ENCODE data around the gene PRAMEF13.
"Not testable (repeated sequence)": the region's sequence is repeated elsewhere in the genome, so short reads cannot be mapped to it uniquely, and the experiment has no call there.

Gene PRAMEF13, protein sequence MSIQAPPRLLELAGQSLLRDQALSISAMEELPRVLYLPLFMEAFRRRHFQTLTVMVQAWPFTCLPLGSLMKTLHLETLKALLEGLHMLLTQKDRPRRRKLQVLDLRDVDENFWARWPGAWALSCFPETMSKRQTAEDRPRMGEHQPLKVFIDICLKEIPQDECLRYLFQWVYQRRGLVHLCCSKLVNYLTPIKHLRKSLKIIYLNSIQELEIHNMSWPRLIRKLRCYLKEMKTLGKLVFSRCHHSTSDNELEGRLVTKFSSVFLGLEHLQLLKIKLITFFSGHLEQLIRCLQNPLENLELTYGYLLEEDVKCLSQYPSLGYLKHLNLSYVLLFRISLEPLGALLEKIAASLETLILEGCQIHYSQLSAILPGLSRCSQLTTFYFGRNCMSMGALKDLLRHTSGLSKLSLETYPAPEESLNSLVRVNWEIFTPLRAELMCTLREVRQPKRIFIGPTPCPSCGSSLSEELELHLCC

GRCh38 chr1:13201309-13201708, at the start of gene PRAMEF13:
TSS of gene PRAMEF13 (minus strand) at chr1:13201409. CDS start at chr1:13199589, 1,820 bp downstream.
- DNase-seq = not testable (repeated sequence)

- DNase-seq = not testable (repeated sequence)
Measured at GRCh38 chr1:13247122-13247521, 45.9 kb upstream of the PRAMEF13 start.

GRCh38 chr1:13246554-13246871, 45.3 kb upstream of the PRAMEF13 start:
- DNase-seq = not testable (repeated sequence)

- not testable (repeated sequence) for DNase-seq
Measured at GRCh38 chr1:13245841-13246553, 44.8 kb upstream of the PRAMEF13 start.

DNA sequence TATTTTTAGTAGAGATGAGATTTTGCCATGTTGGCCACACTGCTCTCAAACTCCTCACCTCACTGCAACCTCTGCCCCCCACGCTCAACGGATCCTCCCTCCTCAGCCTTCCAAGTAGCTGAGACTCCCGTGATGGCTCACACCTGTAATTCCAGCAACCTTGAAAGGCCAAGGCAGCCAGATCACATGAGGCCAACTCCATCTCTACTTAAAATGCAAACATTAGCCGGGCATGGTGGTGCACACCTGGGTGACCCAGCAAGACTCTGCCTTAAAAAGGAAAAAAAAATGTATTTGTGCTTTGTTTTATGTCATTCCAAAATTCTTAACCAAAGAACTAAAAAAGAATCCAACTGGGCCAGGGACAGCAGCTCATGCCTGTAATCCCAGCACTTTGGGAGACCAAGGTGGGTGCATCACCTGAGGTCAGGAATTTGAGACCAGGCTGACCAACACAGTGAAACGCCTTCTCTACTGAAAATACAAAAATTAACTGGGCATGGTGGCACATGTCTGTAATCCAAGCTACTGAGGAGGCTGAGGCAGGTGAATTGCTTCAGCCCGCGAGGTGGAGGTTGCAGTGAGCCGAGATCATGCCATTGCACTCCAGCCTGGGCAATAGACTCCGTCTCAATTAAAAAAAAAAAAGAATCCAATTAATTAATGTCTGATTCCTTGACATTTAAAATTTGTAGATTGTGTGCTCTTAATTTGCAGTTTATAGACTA, 42.5 kb upstream of the PRAMEF13 start:
- not testable (repeated sequence) for DNase-seq

DNA sequence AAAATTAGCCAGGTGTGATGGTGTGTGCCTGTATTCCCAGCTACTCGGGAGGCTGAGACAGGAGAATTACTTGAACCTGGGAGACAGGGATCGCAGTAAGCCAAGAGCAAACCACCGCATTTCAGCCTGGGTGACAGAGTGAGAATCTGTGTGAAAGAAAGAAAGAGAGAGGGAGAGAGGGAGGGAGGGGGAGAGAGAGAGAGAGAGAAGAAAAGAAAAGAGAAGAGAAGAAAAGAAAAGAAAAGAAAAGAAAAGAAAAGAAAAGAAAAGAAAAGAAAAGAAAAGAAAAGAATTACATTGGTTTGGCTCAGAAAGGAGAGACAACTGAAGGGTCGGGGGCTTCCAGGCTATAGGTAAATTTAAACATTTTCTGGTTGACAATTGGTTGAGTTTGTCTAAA, 38.4 kb upstream of the PRAMEF13 start:
- DNase-seq = not testable (repeated sequence)

DNA sequence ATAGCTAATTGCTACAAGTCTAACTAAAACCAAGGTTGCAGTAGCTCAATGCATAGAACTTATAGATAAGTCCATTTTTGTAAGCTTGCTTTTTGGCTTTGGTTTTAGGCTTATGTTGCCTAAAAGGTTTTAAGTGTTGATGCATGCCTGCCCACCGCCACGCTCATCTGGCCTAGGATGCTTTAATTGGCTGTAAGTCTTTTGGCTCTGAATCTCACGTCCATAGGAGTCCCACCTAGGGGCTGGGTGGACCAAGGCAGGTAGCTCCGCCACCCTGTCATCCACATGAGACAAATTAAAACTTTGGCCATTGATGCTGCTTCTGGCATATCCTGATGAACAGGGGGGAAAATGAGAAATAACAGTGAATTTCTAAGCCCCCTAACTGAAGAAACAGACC, 36.4 kb upstream of the PRAMEF13 start:
- DNase-seq = not testable (repeated sequence)

DNA sequence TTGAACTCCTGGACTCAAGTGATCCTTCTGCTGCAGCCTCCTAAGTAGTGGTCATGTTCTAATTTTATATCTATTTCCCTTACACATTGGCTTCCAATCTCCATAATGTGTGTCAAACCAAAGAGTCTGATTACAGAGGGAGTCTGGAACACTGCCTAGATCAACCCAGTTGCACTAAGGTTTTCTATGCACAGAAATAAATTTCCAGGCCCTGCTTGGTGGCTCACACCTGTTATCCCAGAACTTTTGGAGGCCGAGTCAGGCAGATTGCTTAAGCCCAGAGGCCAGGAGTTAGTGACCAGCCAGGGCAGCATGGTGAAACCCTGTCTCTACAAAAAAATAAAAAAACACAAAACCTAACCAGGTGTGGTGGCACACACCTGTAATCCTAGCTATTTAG, 32.8 kb upstream of the PRAMEF13 start:
- not testable (repeated sequence) for DNase-seq

DNA sequence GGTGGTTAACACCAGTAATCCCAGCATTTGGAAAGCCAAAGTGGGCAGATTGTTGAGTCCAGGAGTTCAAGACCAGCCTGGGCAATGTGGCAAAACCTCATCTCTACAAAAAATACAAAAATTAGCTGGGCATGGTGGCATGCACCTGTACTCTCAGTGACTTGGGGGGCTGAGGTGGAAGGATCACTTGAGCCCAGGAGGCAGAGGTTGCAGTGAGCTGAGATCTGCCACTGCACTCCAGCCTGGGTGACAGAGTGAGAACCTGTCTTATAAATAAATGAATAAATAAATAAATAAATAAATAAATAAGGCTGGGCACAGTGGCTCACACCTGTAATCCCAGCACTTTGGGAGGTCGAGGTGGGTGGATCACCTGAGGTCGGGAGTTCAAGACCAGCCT, 30.8 kb upstream of the PRAMEF13 start:
- DNase-seq = not testable (repeated sequence)

- not testable (repeated sequence) for DNase-seq
Measured at GRCh38 chr1:13231061-13231750, 30.0 kb upstream of the PRAMEF13 start.

DNA sequence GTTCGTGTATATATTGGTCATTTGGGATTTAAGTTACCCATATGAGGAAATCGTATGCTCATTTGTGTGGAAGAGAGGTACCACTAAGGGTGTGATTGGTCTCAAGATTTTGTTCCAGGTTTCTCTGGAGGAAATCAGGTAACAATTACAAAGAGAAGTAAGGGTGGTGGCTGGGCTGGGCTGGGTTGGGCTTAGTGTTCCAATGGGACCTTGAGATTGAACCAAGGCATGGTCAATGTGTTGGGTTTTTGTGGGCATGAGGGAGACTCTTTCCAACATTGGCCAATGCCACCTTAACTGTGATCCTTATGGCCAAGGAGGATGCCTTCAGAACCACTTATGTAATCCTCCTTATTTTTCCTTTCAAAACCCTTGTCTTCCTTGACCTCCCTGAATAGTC, 29.4 kb upstream of the PRAMEF13 start:
- DNase-seq = not testable (repeated sequence)

DNA sequence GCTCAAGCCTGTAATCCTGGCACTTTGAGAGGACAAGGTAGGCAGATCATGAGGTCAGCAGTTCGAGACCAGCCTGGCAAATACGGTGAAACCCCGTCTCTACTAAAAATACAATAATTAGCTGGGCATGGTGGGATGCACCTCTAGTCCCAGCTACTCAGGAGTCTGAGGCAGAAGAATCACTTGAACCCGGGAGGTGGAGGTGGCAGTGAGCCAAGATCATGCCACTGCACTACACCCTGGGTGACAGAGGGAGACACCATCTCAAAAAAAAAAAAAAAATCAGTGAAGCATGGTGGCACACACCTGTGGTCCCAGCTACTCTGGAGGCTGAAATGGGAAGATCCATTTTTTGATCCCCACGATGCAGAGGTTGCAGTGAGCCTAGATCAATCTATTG, 28.9 kb upstream of the PRAMEF13 start:
- DNase-seq = not testable (repeated sequence)

DNA sequence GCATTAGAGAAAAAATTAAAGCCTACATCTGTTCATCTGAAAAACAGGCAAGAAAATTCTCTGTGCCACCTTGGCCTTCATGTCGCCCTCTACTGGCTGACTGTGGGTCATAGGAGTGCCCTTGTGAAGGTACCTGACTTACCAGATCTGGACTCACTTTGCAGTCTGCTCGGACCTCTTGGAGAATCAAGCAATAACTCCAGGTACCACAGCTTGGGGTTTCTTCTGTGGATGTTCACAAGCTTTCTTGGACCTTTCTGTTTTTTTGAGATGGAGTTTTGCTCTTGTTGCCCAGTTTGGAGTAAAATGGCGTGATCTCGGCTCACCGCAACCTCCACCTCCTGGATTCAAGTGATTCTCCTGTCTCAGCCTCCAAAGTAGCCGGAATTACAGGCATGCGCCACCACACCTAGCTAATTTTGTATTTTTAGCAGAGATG, 27.2 kb upstream of the PRAMEF13 start:
- DNase-seq = no peak

- DNase-seq = not testable (repeated sequence)
Measured at GRCh38 chr1:13227271-13228055, 26.3 kb upstream of the PRAMEF13 start.

- DNase-seq = not testable (repeated sequence)
Measured at GRCh38 chr1:13225675-13226204, 24.5 kb upstream of the PRAMEF13 start, which contains the start of gene PRAMEF18. TSS of gene PRAMEF18 (minus strand) at chr1:13226154. CDS start at chr1:13226106, 48 bp downstream.

- no peak for DNase-seq
Measured at GRCh38 chr1:13224480-13225060, 23.4 kb upstream of the PRAMEF13 start.

- not testable (repeated sequence) for DNase-seq
Measured at GRCh38 chr1:13222788-13223187, 21.6 kb upstream of the PRAMEF13 start.

- not testable (repeated sequence) for DNase-seq
Measured at GRCh38 chr1:13219203-13219602, 18.0 kb upstream of the PRAMEF13 start.

- not testable (repeated sequence) for DNase-seq
Measured at GRCh38 chr1:13216619-13217018, 15.4 kb upstream of the PRAMEF13 start.

- not testable (repeated sequence) for DNase-seq
Measured at GRCh38 chr1:13208712-13209111, 7.5 kb upstream of the PRAMEF13 start.

GRCh38 chr1:13171548-13171947, 29.7 kb downstream of the PRAMEF13 start, which contains the start of gene PRAMEF9:
TSS of gene PRAMEF9 (plus strand) at chr1:13171848. CDS start at chr1:13175281, 3,433 bp downstream.
- not testable (repeated sequence) for DNase-seq
